Naive B cell (primary cell): Measurements from ENCODE around the gene RPP25L. TPM values are rescaled to one million over a fixed set of nuclear protein-coding genes. Genes with fewer than 3 reads are reported as not detected.

ENCODE experiments used
- ATAC-seq, 2 donors: fragments of 150-1000 bp; cut with Tn5 transposase; 2 replicates each; pipeline ENCODE4 v1.10.0; 2021; ENCODE audit warnings: low read depth in 2 of 2, mild to moderate bottlenecking in 2 of 2, moderate library complexity in 2 of 2
- DNase-seq: peaks from one replicate; pipeline ENCODE4 v3.0.0; 2022
- H3K27ac Mint-ChIP-seq, 6 donors: one replicate each; pipeline ENCODE4 v1.8.0; 2020 to 2022; ENCODE audit warnings: mild to moderate bottlenecking in 6 of 6, mixed read lengths in 6 of 6, moderate library complexity in 5 of 6, inconsistent platforms in 2 of 6
- H3K27me3 Mint-ChIP-seq, 3 donors: one replicate each; pipeline ENCODE4 v1.8.0; 2021 to 2022; ENCODE audit warnings: mixed read lengths in 3 of 3, mild to moderate bottlenecking in 1 of 3
- H3K36me3 Mint-ChIP-seq, 2 donors: one replicate each; pipeline ENCODE4 v1.8.0; 2020 to 2022; ENCODE audit warnings: mixed read lengths in 2 of 2, inconsistent platforms in 1 of 2, mild to moderate bottlenecking in 1 of 2
- H3K4me1 Mint-ChIP-seq, 3 donors: one replicate each; pipeline ENCODE4 v1.8.0; 2020 to 2022; ENCODE audit warnings: mixed read lengths in 3 of 3, inconsistent platforms in 1 of 3, mild to moderate bottlenecking in 1 of 3, moderate library complexity in 1 of 3
- H3K4me3 Mint-ChIP-seq, 8 donors: one replicate each; pipeline ENCODE4 v1.8.0; 2020 to 2022; ENCODE audit warnings: mild to moderate bottlenecking in 8 of 8, mixed read lengths in 8 of 8, moderate library complexity in 8 of 8, inconsistent platforms in 2 of 8
- H3K9me3 Mint-ChIP-seq, 7 donors: one replicate each; pipeline ENCODE4 v1.8.0; 2020 to 2022; ENCODE audit warnings: mixed read lengths in 7 of 7, mild to moderate bottlenecking in 5 of 7, inconsistent platforms in 2 of 7, moderate library complexity in 1 of 7
- polyA plus RNA-seq, 6 donors: library from polyadenylated mRNA; unstranded; fragments of 300-500 nt; fragmentation: Illumina TruSeq; gene quantifications; one replicate each; pipeline ENCODE4 v1.2.3, GENCODE V29; 2021; ENCODE audit warnings: low read depth in 6 of 6

The RPP25L gene
- polyA plus RNA-seq, 6 donors from 2014 or later: 25.1 to 50.6 (median 43.7) TPM

- H3K36me3 Mint-ChIP-seq: peaks cover 0 to 8% of the 10 kb centered on the region in 2 donors
- peaks cover 60 to 93% (median 88%) of the 10 kb centered on the region in 3 donors for H3K27me3 Mint-ChIP-seq
- H3K27ac Mint-ChIP-seq: no peak overlapping the region
- H3K4me1 Mint-ChIP-seq: peaks cover 0 to 9% (median 0%) of the 10 kb centered on the region in 3 donors
- H3K9me3 Mint-ChIP-seq: peaks cover 0 to 18% (median 9%) of the 10 kb centered on the region in 7 donors
- DNase-seq (no peak), ATAC-seq (no peak)
- H3K4me3 Mint-ChIP-seq: no peak overlapping the region
Measured at GRCh38 chr9:34560599-34561214, 51.2 kb downstream of the RPP25L start.

Other genes with a start within 250 kb of the RPP25L start
- under 1 TPM in 2 of 6 donors, not detected in 4; 0.08 to 0.25 TPM for gene MYORG, start 235.2 kb downstream of the RPP25L start, polyA plus RNA-seq
- 1 to 10 TPM in 3 of 6 donors, under 1 TPM in 3; 0.80 to 1.5 (median 1.1) TPM for gene FAM219A, start 153.5 kb downstream of the RPP25L start, polyA plus RNA-seq
- gene DNAI1, start 153.3 kb downstream of the RPP25L start, polyA plus RNA-seq: not detected
- not detected for gene ENHO, start 89.1 kb downstream of the RPP25L start, polyA plus RNA-seq
- gene CNTFR, start 22.4 kb downstream of the RPP25L start, polyA plus RNA-seq: not detected
- gene DCTN3, start 8.4 kb upstream of the RPP25L start, polyA plus RNA-seq: 100 to 1,000 TPM in 3 of 6 donors, 10 to 100 TPM in 3; 83.5 to 118 (median 103) TPM
- gene ARID3C, start 17.0 kb upstream of the RPP25L start, polyA plus RNA-seq: not detected
- 10 to 100 TPM; 40.1 to 75.8 (median 47.0) TPM for gene SIGMAR1, start 25.7 kb upstream of the RPP25L start, polyA plus RNA-seq
- 10 to 100 TPM; 29.1 to 51.1 (median 36.3) TPM for gene GALT, start 34.6 kb upstream of the RPP25L start, polyA plus RNA-seq
- gene IL11RA, start 40.1 kb upstream of the RPP25L start, polyA plus RNA-seq: 1 to 10 TPM; 2.0 to 7.4 (median 3.0) TPM
- not detected for gene CCL27, start 50.6 kb upstream of the RPP25L start, polyA plus RNA-seq
- not detected for gene CCL19, start 79.2 kb upstream of the RPP25L start, polyA plus RNA-seq
- gene CCL21, start 98.0 kb upstream of the RPP25L start, polyA plus RNA-seq: not detected